Gastroesophageal sphincter (tissue), 4 donors: ENCODE results near the gene PTPN4. TPM values are rescaled to one million over a fixed set of nuclear protein-coding genes. Genes with fewer than 3 reads are reported as not detected.

Experiments used
- ATAC-seq: fragments of 150-250 bp; one replicate; pipeline ENCODE4 v1.9.1; 2016; ENCODE audit warnings: mild to moderate bottlenecking, moderate library complexity
- H3K27ac ChIP-seq, 4 donors: fragments of 200-600 bp; sonication (generic) in 3 of 4; 1 replicate in 3 of 4; 2 replicates in 1 of 4; pipeline ENCODE4 v1.5.1; 2016 to 2019
- H3K27me3 ChIP-seq: fragments of 200-600 bp; sonication (generic); one replicate; pipeline ENCODE4 v1.5.1; 2019
- H3K36me3 ChIP-seq, 2 donors: fragments of 200-600 bp; sonication (generic); one replicate each; pipeline ENCODE4 v1.5.1; 2019; ENCODE audit warnings: control low read depth in 1 of 2
- H3K4me1 ChIP-seq, 3 donors: fragments of 200-600 bp; sonication (generic); 1 replicate in 2 of 3; 2 replicates in 1 of 3; pipeline ENCODE4 v1.5.1; 2016 to 2019; ENCODE audit warnings: control low read depth in 2 of 3
- H3K4me3 ChIP-seq, 2 donors: fragments of 200-600 bp; sonication (generic); one replicate each; pipeline ENCODE4 v1.5.1; 2019; ENCODE audit warnings: mild to moderate bottlenecking in 1 of 2, moderate library complexity in 1 of 2
- H3K9me3 ChIP-seq, 3 donors: fragments of 200-600 bp; sonication (generic); one replicate each; pipeline ENCODE4 v1.5.1; 2017 to 2019; ENCODE audit warnings: control low read depth in 2 of 3
- CTCF ChIP-seq, 4 experiments: fragments of 200-600 bp in 2 of 4; fragments of 450-650 bp in 2 of 4; sonication (generic) in 1 of 4; IDR thresholded peaks; one replicate each; pipeline ENCODE4 v1.5.1; 2017 to 2019; ENCODE audit warnings: antibody characterized with exemption in 4 of 4, mild to moderate bottlenecking in 2 of 4, moderate library complexity in 2 of 4
- EP300 ChIP-seq: sonication (generic); formaldehyde crosslinking; IDR thresholded peaks from one replicate; pipeline ENCODE4 v1.6.1; 2017; ENCODE audit warnings: antibody characterized with exemption, mild to moderate bottlenecking
- POLR2A ChIP-seq, 2 donors: fragments of 450-650 bp; IDR thresholded peaks; one replicate each; pipeline ENCODE4 v1.6.1; 2017; ENCODE audit warnings: antibody characterized with exemption in 2 of 2, mild to moderate bottlenecking in 2 of 2, moderate library complexity in 1 of 2
- POLR2AphosphoS5 ChIP-seq: sonication (generic); formaldehyde crosslinking; IDR thresholded peaks from one replicate; pipeline ENCODE4 v1.6.1; 2017; ENCODE audit warnings: antibody characterized with exemption
- WGBS, 2 donors: methylation state at CpG; one replicate each; pipeline ENCODE4 v1.1.5; 2018; ENCODE audit warnings: low coverage in 1 of 2; 5-methylcytosine and 5-hydroxymethylcytosine counted together
- total RNA-seq, 4 donors: library from RNA; depleted of rRNA; stranded (reverse); fragments of >200 nt; gene quantifications; one replicate each; pipeline ENCODE4 v1.1.0, GENCODE V29; 2016

Gene PTPN4
- total RNA-seq, 4 donors from 2014 or later = 15.6 to 50.1 (median 30.7) TPM

GRCh38 chr2:119731983-119732382 lies 27.7 kb upstream of the PTPN4 start:
- WGBS, 2 donors = 56 to 70% methylated on average over 6 to 11 of the region's 11 CpGs
- Histone ChIP-seq H3K4me1 (no peaks in the 10 kb centered on the region), H3K36me3 (no peaks in the 10 kb centered on the region), H3K4me3 (no peak overlapping the region), H3K27ac (no peak overlapping the region), H3K27me3 (no peaks in the 10 kb centered on the region), H3K9me3 (no peaks in the 10 kb centered on the region)
- TF ChIP-seq POLR2A (IDR thresholded peaks at IDR 0.05) = no peak
- no peak for TF ChIP-seq POLR2AphosphoS5
- no peak for TF ChIP-seq EP300
- TF ChIP-seq CTCF (IDR thresholded peaks at IDR 0.05) = no peak
- no peak for ATAC-seq

DNA sequence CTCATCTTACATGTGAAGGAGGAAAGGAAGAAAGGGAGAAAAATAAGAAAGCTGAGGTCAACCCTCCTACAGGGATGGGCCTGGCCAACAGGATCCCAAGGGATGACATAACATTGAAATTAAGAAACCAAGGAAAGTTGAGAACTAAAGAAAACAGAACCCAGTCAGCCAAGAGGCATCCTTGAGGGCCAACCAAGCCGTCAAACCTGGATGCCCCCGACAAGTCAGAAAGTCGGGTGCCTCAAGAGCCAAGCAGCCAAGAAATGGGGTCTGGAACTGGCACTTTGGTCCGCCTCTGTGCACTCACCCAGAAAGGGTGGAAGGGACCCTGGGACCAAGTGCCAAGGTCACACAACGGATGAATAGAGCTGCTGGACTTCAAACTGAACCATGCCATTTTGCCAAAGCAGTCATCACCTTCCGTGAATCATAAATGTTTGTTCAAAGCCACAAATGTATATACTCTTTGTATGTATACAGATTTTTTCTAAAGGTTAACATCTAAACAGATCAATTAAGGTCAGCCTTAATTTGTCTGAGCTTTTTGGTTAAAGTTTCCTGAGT lies 27.0 kb upstream of the PTPN4 start:
- no peak for TF ChIP-seq CTCF (IDR thresholded peaks at IDR 0.05)
- Histone ChIP-seq H3K9me3 (no peaks in the 10 kb centered on the region), H3K27me3 (no peaks in the 10 kb centered on the region), H3K36me3 (no peaks in the 10 kb centered on the region), H3K4me1 (no peaks in the 10 kb centered on the region), H3K4me3 (no peak overlapping the region), H3K27ac (no peak overlapping the region)
- no peak for ATAC-seq
- 84 to 91% methylated on average over 6 of the region's 6 CpGs for WGBS, 2 donors

DNA sequence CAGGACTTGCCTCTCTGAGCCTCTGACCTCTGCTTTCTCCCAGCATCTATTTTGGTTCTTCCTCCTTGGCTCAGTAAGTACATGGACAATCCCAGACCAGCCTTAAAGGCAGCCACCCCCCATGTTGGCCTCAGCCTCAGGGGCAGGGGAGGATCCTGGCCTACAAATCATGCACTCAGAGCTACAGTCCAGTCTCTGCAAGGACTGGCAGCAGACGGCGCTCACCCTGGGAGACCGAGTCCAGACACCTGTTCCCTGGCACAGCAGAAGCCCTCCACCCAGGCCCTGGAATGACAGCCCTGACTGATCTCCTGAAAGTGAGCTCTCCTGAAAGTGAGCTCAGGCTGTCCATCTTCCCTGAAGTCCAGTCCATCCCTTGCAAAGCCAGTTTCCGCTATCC lies 25.7 kb upstream of the PTPN4 start:
- TF ChIP-seq POLR2AphosphoS5 (no peak), CTCF (IDR thresholded peaks at IDR 0.05) (no peak), POLR2A (IDR thresholded peaks at IDR 0.05) (no peak), EP300 (no peak)
- Histone ChIP-seq H3K36me3 (no peaks in the 10 kb centered on the region), H3K27ac (no peak overlapping the region), H3K4me1 (no peaks in the 10 kb centered on the region), H3K4me3 (no peak overlapping the region), H3K27me3 (no peaks in the 10 kb centered on the region), H3K9me3 (no peaks in the 10 kb centered on the region)
- WGBS, 2 donors = 100% methylated on average over 1 of the region's 4 CpGs; no CpG with 5 or more reads in 1 of the 2 donors
- ATAC-seq = no peak

DNA sequence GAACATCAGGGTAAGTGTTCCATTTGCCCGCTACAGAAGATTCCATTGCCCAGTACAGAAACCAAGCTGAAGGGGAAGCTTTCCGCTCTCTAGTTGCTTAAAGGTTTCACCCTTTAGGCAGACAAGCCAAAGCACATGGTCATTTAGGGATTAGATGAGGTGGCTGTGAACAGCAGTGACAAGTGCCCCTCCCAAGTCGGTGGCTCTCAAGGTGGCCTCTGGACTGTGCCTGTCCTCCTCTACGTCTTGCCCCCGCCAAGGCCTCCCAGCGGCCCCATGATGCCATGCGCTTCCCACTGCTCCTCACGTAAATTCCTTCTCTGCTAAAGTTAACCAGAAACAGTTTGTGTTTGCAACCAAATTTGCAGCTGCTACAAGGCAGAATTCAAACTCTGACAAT lies 24.2 kb upstream of the PTPN4 start:
- 85 to 94% methylated on average over 2 to 6 of the region's 8 CpGs for whole genome bisulfite sequencing, 2 donors
- no peak for TF ChIP-seq POLR2AphosphoS5
- TF ChIP-seq CTCF (IDR thresholded peaks at IDR 0.05) = no peak
- TF ChIP-seq POLR2A (IDR thresholded peaks at IDR 0.05) = no peak
- H3K27me3 ChIP-seq = no peaks in the 10 kb centered on the region
- no peaks in the 10 kb centered on the region for H3K4me1 ChIP-seq
- no peak overlapping the region for H3K27ac ChIP-seq
- ATAC-seq = no peak
- no peaks in the 10 kb centered on the region for H3K36me3 ChIP-seq
- no peaks in the 10 kb centered on the region for H3K9me3 ChIP-seq
- H3K4me3 ChIP-seq = no peak overlapping the region

GRCh38 chr2:119736021-119736420 lies 23.7 kb upstream of the PTPN4 start:
- no peaks in the 10 kb centered on the region for H3K36me3 ChIP-seq
- no peaks in the 10 kb centered on the region for H3K27me3 ChIP-seq
- H3K27ac ChIP-seq = no peak overlapping the region
- WGBS, 2 donors = 61 to 73% methylated on average over 5 of the region's 5 CpGs
- ATAC-seq = no peak
- no peaks in the 10 kb centered on the region for H3K4me1 ChIP-seq
- H3K4me3 ChIP-seq = no peak overlapping the region
- no peak for TF ChIP-seq POLR2AphosphoS5
- TF ChIP-seq CTCF (IDR thresholded peaks at IDR 0.05) = no peak
- no peak for TF ChIP-seq EP300
- no peak for TF ChIP-seq POLR2A (IDR thresholded peaks at IDR 0.05)
- no peaks in the 10 kb centered on the region for H3K9me3 ChIP-seq
